GM23248 (cell line): ENCODE results near the gene LEUTX. TPM values are rescaled to one million over a fixed set of nuclear protein-coding genes. Genes with fewer than 3 reads are reported as not detected.
A peak's percentile ranks its signal among the peaks of the same experiment; 100 is the strongest.

Source experiments
- DNase-seq: peaks from one replicate; pipeline ENCODE4 v3.0.0-alpha.2; 2015
- H2AFZ ChIP-seq: fragments of 200-600 bp; sonication (generic); 2 replicates; pipeline ENCODE4 v1.6.1; 2016; ENCODE audit warnings: antibody characterized with exemption
- H3F3A ChIP-seq: fragments of 200-600 bp; sonication (generic); 2 replicates; pipeline ENCODE4 v1.6.1; 2016; ENCODE audit warnings: mild to moderate bottlenecking, antibody characterized with exemption, mixed run types; ENCODE audit not compliant: insufficient read depth
- H3K27ac ChIP-seq: fragments of 200-600 bp; sonication (generic); 2 replicates; pipeline ENCODE4 v1.5.1; 2016; ENCODE audit warnings: mild to moderate bottlenecking
- H3K27me3 ChIP-seq: fragments of 200-600 bp; sonication (generic); replicated peaks from 2 replicates; pipeline ENCODE4 v1.6.1; 2016; ENCODE audit warnings: mild to moderate bottlenecking; ENCODE audit not compliant: insufficient read depth
- H3K36me3 ChIP-seq: fragments of 200-600 bp; sonication (generic); 2 replicates; pipeline ENCODE4 v1.6.1; 2016; ENCODE audit warnings: low read depth, mild to moderate bottlenecking
- H3K4me1 ChIP-seq: fragments of 200-600 bp; sonication (generic); 2 replicates; pipeline ENCODE4 v1.6.1; 2016; ENCODE audit warnings: mild to moderate bottlenecking; ENCODE audit not compliant: insufficient read depth
- H3K4me2 ChIP-seq: fragments of 200-600 bp; sonication (generic); one replicate; pipeline ENCODE4 v1.6.1; 2016; ENCODE audit warnings: mild to moderate bottlenecking; ENCODE audit not compliant: unreplicated experiment
- H3K4me3 ChIP-seq: fragments of 200-600 bp; sonication (generic); 2 replicates; pipeline ENCODE4 v1.5.1; 2016; ENCODE audit warnings: mild to moderate bottlenecking
- H3K79me2 ChIP-seq: fragments of 200-600 bp; sonication (generic); 2 replicates; pipeline ENCODE4 v1.6.1; 2016; ENCODE audit warnings: mild to moderate bottlenecking; ENCODE audit not compliant: insufficient read depth
- H3K9ac ChIP-seq: fragments of 200-600 bp; sonication (generic); 2 replicates; pipeline ENCODE4 v1.6.1; 2016; ENCODE audit warnings: mild to moderate bottlenecking
- H3K9me2 ChIP-seq: fragments of 200-600 bp; sonication (generic); 2 replicates; pipeline ENCODE4 v1.6.1; 2016; ENCODE audit warnings: mixed run types, mild to moderate bottlenecking, moderate library complexity; ENCODE audit not compliant: insufficient read depth
- H3K9me3 ChIP-seq: fragments of 200-600 bp; sonication (generic); one replicate; pipeline ENCODE4 v1.6.1; 2017; ENCODE audit warnings: low read depth
- H4K20me1 ChIP-seq: fragments of 200-600 bp; sonication (generic); 2 replicates; pipeline ENCODE4 v1.6.0; 2016; ENCODE audit not compliant: insufficient read depth
- EZH2 ChIP-seq: fragments of 200-600 bp; sonication (generic); IDR thresholded peaks from 2 replicates; pipeline ENCODE4 v1.6.1; 2018; ENCODE audit warnings: antibody characterized with exemption, mild to moderate bottlenecking; ENCODE audit not compliant: insufficient read depth, poor library complexity, severe bottlenecking
- EZH2phosphoT487 ChIP-seq: fragments of 200-600 bp; sonication (generic); IDR thresholded peaks from 2 replicates; pipeline ENCODE4 v1.6.1; 2018; ENCODE audit warnings: antibody characterized with exemption, moderate library complexity, mild to moderate bottlenecking, low read depth; ENCODE audit not compliant: insufficient read depth
- WGBS, 2 experiments: methylation state at CpG; one replicate each; pipeline ENCODE4 v1.1.6; 2015 to 2017; ENCODE audit warnings: low lambda C conversion rate in 2 of 2, low coverage in 1 of 2; ENCODE audit errors: missing lambda C conversion rate in 2 of 2; 5-methylcytosine and 5-hydroxymethylcytosine counted together
- in situ Hi-C: fragments of 300-500 bp; cut with MboI; formaldehyde crosslinking; loops from 2 replicates; pipeline ENCODE4 v1.15.0; 2020
- polyA plus RNA-seq: library from polyadenylated mRNA; unstranded; fragments of >200 nt; fragmentation: Nextera tagmentation; extraction: Ambion mirVana; gene quantifications from 2 replicates; pipeline ENCODE4 v1.2.1, GENCODE V29; 2016
- total RNA-seq: library from RNA; depleted of rRNA; stranded (reverse); fragments of >200 nt; shearing (Covaris generic); gene quantifications from 2 replicates; pipeline ENCODE4 v1.2.3, GENCODE V29; 2014

The LEUTX gene
- total and polyA plus RNA-seq, 2 experiments from 2014 or later = not detected

- Histone ChIP-seq H3K9me3 (no peaks in the 10 kb centered on the region), H3K36me3 (peaks cover 25% of the 10 kb centered on the region), H3K27me3 (no peaks in the 10 kb centered on the region), H3K79me2 (peaks cover 29% of the 10 kb centered on the region), H2AFZ (no peak overlapping the region), H3K27ac (no peak overlapping the region), H3K4me1 (peaks cover 11% of the 10 kb centered on the region; the same call in 1 of the 2 replicates), H4K20me1 (no peaks in the 10 kb centered on the region), H3K9ac (no peak overlapping the region), H3K4me2 (no peak overlapping the region), H3K4me3 (no peak overlapping the region), H3K9me2 (no peaks in the 10 kb centered on the region), H3F3A (0 out of 2 replicates have a peak, but pooled peaks cover 8% of the 10 kb centered on the region)
- 87 to 90% methylated on average over 16 of the region's 16 CpGs for WGBS, 2 experiments
- in situ Hi-C loops = no loop called here
- no peak for TF ChIP-seq EZH2phosphoT487
- TF ChIP-seq EZH2 = no peak
- DNase-seq = no peak
These were observed 53.0 kb downstream of the LEUTX start for GRCh38 chr19:39831679-39832078.

GRCh38 chr19:39832341-39833083 lies 53.9 kb downstream of the LEUTX start:
- H3K79me2 ChIP-seq = peaks cover 31% of the 10 kb centered on the region
- no peaks in the 10 kb centered on the region for H3K9me3 ChIP-seq
- H3K27me3 ChIP-seq = no peaks in the 10 kb centered on the region
- peak; percentile 33 for DNase-seq
- H3F3A ChIP-seq = 0 out of 2 replicates have a peak, but pooled peaks cover 8% of the 10 kb centered on the region
- H3K4me2 ChIP-seq = peak overlapping the region; percentile 64
- H3K27ac ChIP-seq = peak overlapping the region; percentile 90; the same call in 1 of the 2 replicates
- WGBS, 2 experiments = 42 to 54% methylated on average over 5 of the region's 5 CpGs
- no peaks in the 10 kb centered on the region for H4K20me1 ChIP-seq
- peak overlapping the region; percentile 95 for H3K9ac ChIP-seq
- peaks cover 11% of the 10 kb centered on the region; the same call in 1 of the 2 replicates for H3K4me1 ChIP-seq
- H3K36me3 ChIP-seq = peaks cover 25% of the 10 kb centered on the region
- TF ChIP-seq EZH2phosphoT487 = no peak
- TF ChIP-seq EZH2 = no peak
- H2AFZ ChIP-seq = 0 out of 2 replicates have a peak overlapping the region, but pooled peaks have one; percentile 0
- peak overlapping the region; percentile 88 for H3K4me3 ChIP-seq
- in situ Hi-C loops = no loop called here
- no peaks in the 10 kb centered on the region for H3K9me2 ChIP-seq

- 0 to 3% methylated on average over 10 to 21 of the region's 24 CpGs for WGBS, 2 experiments
- Histone ChIP-seq H3K4me3 (peak overlapping the region; percentile 88), H3K36me3 (peaks cover 30% of the 10 kb centered on the region), H3K9me2 (no peaks in the 10 kb centered on the region), H3K79me2 (peaks cover 37% of the 10 kb centered on the region), H3F3A (0 out of 2 replicates have a peak, but pooled peaks cover 8% of the 10 kb centered on the region), H2AFZ (0 out of 2 replicates have a peak overlapping the region, but pooled peaks have one; percentile 0), H3K9me3 (no peaks in the 10 kb centered on the region), H3K27ac (peak overlapping the region; percentile 90), H3K27me3 (no peaks in the 10 kb centered on the region), H4K20me1 (no peaks in the 10 kb centered on the region), H3K4me2 (peak overlapping the region; percentile 64), H3K9ac (peak overlapping the region; percentile 95), H3K4me1 (peaks cover 11% of the 10 kb centered on the region; the same call in 1 of the 2 replicates)
- TF ChIP-seq EZH2phosphoT487 = no peak
- no peak for TF ChIP-seq EZH2
- DNase-seq = no peak
- in situ Hi-C loops = no loop called here
These were observed 54.5 kb downstream of the LEUTX start for GRCh38 chr19:39833160-39833463.

- Histone ChIP-seq H3K4me3 (peak within 1 kb of the TSS; percentile 88), H3K27ac (peak within 1 kb of the TSS; percentile 90), H3K27me3 (no peaks in the 10 kb centered on the region), H3F3A (0 out of 2 replicates have a peak, but pooled peaks cover 8% of the 10 kb centered on the region), H3K9me3 (no peaks in the 10 kb centered on the region), H4K20me1 (no peaks in the 10 kb centered on the region), H3K4me1 (peaks cover 11% of the 10 kb centered on the region; the same call in 1 of the 2 replicates), H2AFZ (peak within 1 kb of the TSS; percentile 82), H3K36me3 (peaks cover 31% of the 10 kb centered on the region), H3K79me2 (peaks cover 42% of the 10 kb centered on the region), H3K9me2 (no peaks in the 10 kb centered on the region), H3K9ac (peak within 1 kb of the TSS; percentile 95), H3K4me2 (peak within 1 kb of the TSS; percentile 64)
- no peak for TF ChIP-seq EZH2phosphoT487
- TF ChIP-seq EZH2 = no peak
- WGBS, 2 experiments = 2 to 3% methylated on average over 39 to 55 of the region's 59 CpGs
- in situ Hi-C loops = no loop called here
- peak; percentile 99 for DNase-seq
These were observed 55.0 kb downstream of the LEUTX start, which contains the start of gene DYRK1B for GRCh38 chr19:39833464-39834286. Gene DYRK1B (minus strand): TSS chr19:39834162. CDS start chr19:39831867, 2,295 bp downstream.
